Testis (tissue), 3 donors: ENCODE measurements around the gene ST6GALNAC1. TPM values are rescaled to one million over a fixed set of nuclear protein-coding genes. Genes with fewer than 3 reads are reported as not detected.

Experiments used
- DNase-seq: peaks from one replicate; pipeline ENCODE4 v3.0.0-alpha.2; 2019
- H3K27ac ChIP-seq, 2 donors: fragments of 200-600 bp; sonication (generic); one replicate each; pipeline ENCODE4 v1.5.1; 2019
- H3K27me3 ChIP-seq: fragments of 200-600 bp; sonication (generic); one replicate; pipeline ENCODE4 v1.5.1; 2019
- H3K36me3 ChIP-seq: fragments of 200-600 bp; sonication (generic); one replicate; pipeline ENCODE4 v1.5.1; 2017; ENCODE audit warnings: low read depth; ENCODE audit errors: missing control alignments
- H3K4me1 ChIP-seq: fragments of 200-600 bp; sonication (generic); one replicate; pipeline ENCODE4 v1.5.1; 2019
- H3K4me3 ChIP-seq, 2 donors: fragments of 200-600 bp; sonication (generic); one replicate each; pipeline ENCODE4 v1.5.1; 2017 to 2019
- H3K9me3 ChIP-seq: fragments of 200-600 bp; sonication (generic); one replicate; pipeline ENCODE4 v1.5.1; 2017
- POLR2A ChIP-seq: fragments of 450-650 bp; IDR thresholded peaks from one replicate; pipeline ENCODE4 v1.6.1; 2017; ENCODE audit warnings: antibody characterized with exemption, mild to moderate bottlenecking, moderate library complexity
- WGBS, 2 donors: methylation state at CpG; one replicate each; pipeline ENCODE4 v1.1.5; 2018; 5-methylcytosine and 5-hydroxymethylcytosine counted together
- intact Hi-C: fragments of 100-400 bp; cut with DNase I; formaldehyde crosslinking; loops from one replicate; pipeline ENCODE4 v1.15.1; 2023; ENCODE audit warnings: low total_unique reads
- polyA plus RNA-seq: library from polyadenylated mRNA; stranded (reverse); fragments of 350-450 nt; fragmentation: Illumina TruSeq; extraction: RNeasy Lipid Tissue Mini Kit (QIAGEN cat#74804); gene quantifications from one replicate; pipeline ENCODE4 v1.2.3, GENCODE V29; 2014; ENCODE audit warnings: low read depth, low replicate concordance; ENCODE audit not compliant: insufficient read depth
- total RNA-seq, 2 donors: library from RNA; depleted of rRNA; stranded (reverse); fragments of >200 nt; gene quantifications; one replicate each; pipeline ENCODE4 v1.2.3, GENCODE V29; 2016
- TF ChIP-seq, protein P1 (sequence below), 3 experiments: fragments of 450-650 bp in 2 of 3; fragments of 200-600 bp in 1 of 3; sonication (generic) in 1 of 3; IDR thresholded peaks; one replicate each; pipeline ENCODE4 v1.5.1; 2016 to 2019; ENCODE audit warnings: antibody characterized with exemption in 3 of 3, mild to moderate bottlenecking in 2 of 3, moderate library complexity in 1 of 3

Gene ST6GALNAC1
- total and polyA plus RNA-seq, 3 donors from 2014 or later = 11.9 to 20.6 (median 20.1) TPM

GRCh38 chr17:76659928-76660655 lies 16.5 kb upstream of the ST6GALNAC1 start:
- H3K4me1 ChIP-seq = no peaks in the 10 kb centered on the region
- intact Hi-C loops = no loop called here
- WGBS, 2 donors = 55 to 57% methylated on average over 13 of the region's 13 CpGs
- H3K27ac ChIP-seq = no peak overlapping the region
- H3K36me3 ChIP-seq = no peaks in the 10 kb centered on the region
- no peak overlapping the region for H3K4me3 ChIP-seq
- no peak for DNase-seq
- no peaks in the 10 kb centered on the region for H3K27me3 ChIP-seq
- H3K9me3 ChIP-seq = no peaks in the 10 kb centered on the region
- TF ChIP-seq, protein P1, sequence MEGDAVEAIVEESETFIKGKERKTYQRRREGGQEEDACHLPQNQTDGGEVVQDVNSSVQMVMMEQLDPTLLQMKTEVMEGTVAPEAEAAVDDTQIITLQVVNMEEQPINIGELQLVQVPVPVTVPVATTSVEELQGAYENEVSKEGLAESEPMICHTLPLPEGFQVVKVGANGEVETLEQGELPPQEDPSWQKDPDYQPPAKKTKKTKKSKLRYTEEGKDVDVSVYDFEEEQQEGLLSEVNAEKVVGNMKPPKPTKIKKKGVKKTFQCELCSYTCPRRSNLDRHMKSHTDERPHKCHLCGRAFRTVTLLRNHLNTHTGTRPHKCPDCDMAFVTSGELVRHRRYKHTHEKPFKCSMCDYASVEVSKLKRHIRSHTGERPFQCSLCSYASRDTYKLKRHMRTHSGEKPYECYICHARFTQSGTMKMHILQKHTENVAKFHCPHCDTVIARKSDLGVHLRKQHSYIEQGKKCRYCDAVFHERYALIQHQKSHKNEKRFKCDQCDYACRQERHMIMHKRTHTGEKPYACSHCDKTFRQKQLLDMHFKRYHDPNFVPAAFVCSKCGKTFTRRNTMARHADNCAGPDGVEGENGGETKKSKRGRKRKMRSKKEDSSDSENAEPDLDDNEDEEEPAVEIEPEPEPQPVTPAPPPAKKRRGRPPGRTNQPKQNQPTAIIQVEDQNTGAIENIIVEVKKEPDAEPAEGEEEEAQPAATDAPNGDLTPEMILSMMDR (IDR thresholded peaks at IDR 0.05) = no peak
- TF ChIP-seq POLR2A = no peak

- 77 to 90% methylated on average over 5 of the region's 5 CpGs for WGBS, 2 donors
- no peaks in the 10 kb centered on the region for H3K27me3 ChIP-seq
- DNase-seq = no peak
These were observed 14.7 kb upstream of the ST6GALNAC1 start for GRCh38 chr17:76658242-76658662.

DNA sequence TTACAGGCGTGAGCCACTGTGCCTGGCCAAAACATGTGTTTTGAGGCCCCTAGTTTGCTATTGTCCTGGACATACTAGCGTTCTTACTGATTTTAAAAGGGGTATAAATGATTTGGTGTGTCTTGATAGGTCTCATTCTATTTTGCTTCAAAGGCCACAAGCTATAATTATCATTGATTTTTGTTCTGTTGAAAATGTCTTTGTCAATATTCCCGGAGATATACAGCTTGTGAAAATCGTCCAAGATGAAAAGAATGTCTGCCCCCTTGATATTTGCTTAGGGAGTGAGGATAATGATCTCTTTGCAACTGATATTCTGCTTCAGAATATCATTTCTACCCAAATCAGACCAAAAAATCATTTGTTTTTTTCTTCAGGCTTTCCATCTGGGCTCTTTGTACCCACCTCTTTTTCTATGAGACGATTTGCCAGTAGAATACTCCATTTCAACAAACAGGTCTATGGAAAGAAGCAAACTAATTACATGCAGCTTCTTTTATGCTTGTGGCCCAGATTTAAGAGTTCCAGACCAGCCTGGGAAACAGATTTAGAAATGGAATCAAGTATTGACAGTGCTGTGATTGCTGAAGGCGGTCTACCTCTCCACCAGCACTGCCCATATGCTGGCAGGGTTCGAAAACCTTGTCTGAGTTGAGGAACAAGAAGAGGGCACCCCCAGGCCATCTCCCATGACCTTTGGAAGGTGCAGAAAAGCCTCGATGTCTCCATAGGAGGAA lies 14.1 kb upstream of the ST6GALNAC1 start:
- no peak overlapping the region for H3K4me3 ChIP-seq
- WGBS, 2 donors = 88 to 91% methylated on average over 8 of the region's 8 CpGs
- H3K36me3 ChIP-seq = no peaks in the 10 kb centered on the region
- no peaks in the 10 kb centered on the region for H3K27me3 ChIP-seq
- intact Hi-C loops = no loop called here
- DNase-seq = no peak
- H3K4me1 ChIP-seq = no peaks in the 10 kb centered on the region
- H3K9me3 ChIP-seq = no peaks in the 10 kb centered on the region
- H3K27ac ChIP-seq = no peak overlapping the region
- TF ChIP-seq, protein P1 (IDR thresholded peaks at IDR 0.05) = no peak
- TF ChIP-seq POLR2A = no peak

More at GRCh38 chr17:76658242-76658662, 14.7 kb upstream of the ST6GALNAC1 start:
- Histone ChIP-seq H3K27ac (no peak overlapping the region), H3K9me3 (no peaks in the 10 kb centered on the region), H3K4me3 (no peak overlapping the region), H3K36me3 (no peaks in the 10 kb centered on the region), H3K4me1 (no peaks in the 10 kb centered on the region)
- no peak for TF ChIP-seq POLR2A
- TF ChIP-seq, protein P1 (IDR thresholded peaks at IDR 0.05) = no peak
- intact Hi-C loops = no loop called here

GRCh38 chr17:76654408-76654807 lies 10.9 kb upstream of the ST6GALNAC1 start:
- no peaks in the 10 kb centered on the region for H3K4me1 ChIP-seq
- TF ChIP-seq, protein P1 (IDR thresholded peaks at IDR 0.05) = no peak
- TF ChIP-seq POLR2A = no peak
- no peaks in the 10 kb centered on the region for H3K9me3 ChIP-seq
- no peaks in the 10 kb centered on the region for H3K36me3 ChIP-seq
- no peaks in the 10 kb centered on the region for H3K27me3 ChIP-seq
- H3K4me3 ChIP-seq = no peak overlapping the region
- intact Hi-C loops = no loop called here
- WGBS, 2 donors = 83 to 94% methylated on average over 1 of the region's 1 CpG
- H3K27ac ChIP-seq = no peak overlapping the region
- no peak for DNase-seq
